ENCODE data around the gene SLC17A9.
"Not testable (repeated sequence)": the region's sequence is repeated elsewhere in the genome, so short reads cannot be mapped to it uniquely, and the experiment has no call there.

Gene SLC17A9

GRCh38 chr20:62956387-62957135 is 4.1 kb downstream of the SLC17A9 start:
- DNase-seq (ENCODE audit: low read depth, low spot score), result no peak

DNA sequence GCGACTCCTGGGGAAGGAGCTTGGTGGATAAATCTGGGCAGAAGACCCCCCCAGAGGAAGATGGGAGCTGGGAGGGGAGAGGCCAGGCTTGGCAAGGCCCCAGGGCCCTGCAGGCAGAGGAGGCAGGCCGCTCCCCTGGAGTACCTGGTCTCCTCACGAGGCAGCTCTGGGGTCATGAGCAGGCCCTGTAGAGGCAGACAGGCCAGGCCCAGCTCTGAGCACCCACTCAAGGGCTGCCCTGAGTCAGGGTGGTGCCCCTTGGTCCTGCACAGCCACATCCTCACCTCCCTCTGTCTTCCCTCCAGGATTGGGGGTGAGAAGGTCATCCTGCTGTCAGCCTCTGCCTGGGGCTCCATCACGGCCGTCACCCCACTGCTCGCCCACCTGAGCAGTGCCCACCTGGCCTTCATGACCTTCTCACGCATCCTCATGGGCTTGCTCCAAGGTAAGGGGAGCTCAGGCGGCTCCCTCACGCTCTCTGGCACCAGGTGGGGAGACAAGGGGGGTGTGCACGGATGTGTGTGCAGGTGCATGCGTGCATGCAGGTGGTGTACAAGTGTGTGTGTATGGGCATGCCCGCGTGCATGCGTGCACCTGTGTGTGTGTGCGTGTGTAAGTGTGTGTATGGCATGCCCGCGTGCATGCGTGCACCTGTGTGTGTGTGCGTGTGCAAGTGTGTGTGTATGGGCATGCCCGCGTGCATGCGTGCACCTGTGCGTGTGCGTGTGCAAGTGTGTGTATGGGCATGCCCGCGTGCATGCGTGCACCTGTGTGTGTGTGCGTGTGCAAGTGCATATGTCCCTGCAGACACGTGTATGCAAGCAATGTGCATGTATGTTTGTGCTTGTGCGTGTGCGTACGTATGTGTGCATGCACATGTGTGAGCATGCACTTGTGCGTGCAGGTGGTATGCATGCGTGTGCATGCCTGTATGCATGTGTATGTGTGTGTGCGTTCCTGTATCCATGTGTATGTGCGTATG is 4.9 kb downstream of the SLC17A9 start:
- no peak for DNase-seq (ENCODE audit: low read depth, low spot score)

DNA sequence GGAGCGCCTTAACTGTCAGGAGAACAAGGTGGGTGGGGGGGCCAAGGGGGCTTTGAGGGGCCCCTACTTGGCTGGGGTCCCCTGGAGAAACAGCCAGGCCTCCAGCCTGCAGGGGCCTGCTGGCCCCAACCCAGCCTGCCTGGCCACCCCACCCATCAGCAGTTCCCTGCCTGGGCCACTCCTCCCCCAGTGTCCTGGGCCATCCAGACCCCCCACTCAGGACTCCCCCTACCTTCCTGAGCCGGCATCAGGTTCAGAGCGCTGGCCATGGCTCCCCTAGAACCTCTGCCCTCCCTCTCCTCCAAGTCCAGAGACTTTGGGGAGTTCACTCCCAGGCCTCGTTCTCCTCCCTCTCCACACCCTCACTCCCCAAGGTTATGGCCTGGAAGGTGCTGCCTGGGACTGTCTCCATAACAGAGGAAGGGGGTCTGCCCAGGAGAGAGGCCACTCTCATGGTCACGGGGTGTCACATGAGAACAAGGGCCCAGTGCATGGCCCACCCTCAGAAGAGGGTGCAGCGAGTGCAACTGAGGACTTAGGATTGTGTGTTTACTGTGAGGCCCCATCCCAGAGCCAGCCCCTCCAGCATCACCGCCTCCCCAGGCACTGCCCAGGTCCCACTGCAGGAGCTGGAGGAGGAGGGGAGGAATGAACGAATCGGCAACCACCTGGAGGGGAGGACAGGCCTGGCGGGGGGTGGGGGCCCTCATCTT is 6.0 kb downstream of the SLC17A9 start:
- DNase-seq (ENCODE audit: low read depth, low spot score), result no peak

DNA sequence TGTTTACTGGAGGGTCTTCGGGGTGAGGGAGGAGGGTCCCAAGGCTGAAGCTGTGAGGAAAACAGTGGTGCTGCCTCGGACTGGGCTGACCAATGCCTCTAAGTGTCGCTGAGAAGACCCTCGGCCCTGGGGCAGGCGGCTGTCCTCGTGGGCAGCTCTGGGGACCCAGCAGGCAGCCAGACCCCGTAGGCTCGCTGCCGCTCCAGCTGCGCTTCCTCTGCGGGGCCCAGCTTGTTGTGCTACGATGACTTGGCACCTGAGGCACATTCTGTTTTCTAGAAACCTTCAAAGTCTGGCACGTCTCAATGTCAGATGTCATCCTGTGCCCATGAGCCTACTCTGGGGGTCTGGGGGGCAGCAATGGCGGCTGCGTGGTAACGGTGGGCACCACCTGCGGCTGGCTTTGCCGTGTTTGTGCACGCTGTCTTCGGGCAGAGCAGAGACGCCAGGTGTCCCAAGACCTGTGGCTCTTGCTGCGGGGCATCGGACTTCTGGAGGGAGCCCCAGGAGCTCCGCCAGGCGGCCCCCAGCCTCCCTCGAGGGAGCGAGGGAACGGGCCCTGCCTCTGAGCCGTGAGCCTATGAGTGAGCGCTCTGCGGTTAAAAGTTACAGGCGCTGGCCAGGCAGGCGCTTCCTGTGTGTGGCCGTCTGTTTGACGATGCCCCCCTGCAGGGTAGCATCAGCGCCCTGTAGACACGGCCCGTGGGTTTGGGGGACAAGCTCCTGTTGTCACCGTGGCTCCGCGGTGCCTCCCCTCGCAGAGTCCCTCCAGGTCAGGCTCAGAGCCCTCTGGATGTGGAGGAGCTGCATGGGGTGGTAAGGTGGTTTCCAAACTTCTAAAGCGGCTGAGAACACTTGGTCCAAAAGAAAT is 6.8 kb downstream of the SLC17A9 start:
- no peak for DNase-seq (ENCODE audit: low read depth, low spot score)

DNA sequence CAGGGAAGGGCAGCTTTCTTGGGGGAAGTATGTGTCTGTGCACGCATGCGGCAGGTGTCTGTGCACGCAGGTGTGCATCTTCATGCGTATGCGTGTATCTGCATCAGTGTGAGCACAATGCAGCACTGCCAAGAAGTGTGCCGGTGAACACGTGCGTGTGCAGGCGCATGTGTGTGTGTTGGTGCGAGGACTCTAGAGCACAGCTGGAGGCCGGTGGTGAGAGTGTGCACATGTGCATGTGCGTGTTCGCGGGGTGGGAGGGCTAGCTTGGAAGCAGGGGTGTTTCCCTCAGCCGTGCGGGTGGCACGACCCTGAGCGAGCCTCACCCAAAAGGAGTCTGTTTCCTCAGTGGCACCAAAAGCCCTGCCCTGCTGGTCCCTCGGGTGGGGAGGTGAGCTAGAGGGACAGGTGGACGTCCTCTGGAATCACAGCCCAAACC is 7.5 kb downstream of the SLC17A9 start:
- no peak for DNase-seq (ENCODE audit: low read depth, low spot score)

- DNase-seq (ENCODE audit: low read depth, low spot score), result not testable (repeated sequence)
Observed at GRCh38 chr20:62960446-62961309, 8.2 kb downstream of the SLC17A9 start.

DNA sequence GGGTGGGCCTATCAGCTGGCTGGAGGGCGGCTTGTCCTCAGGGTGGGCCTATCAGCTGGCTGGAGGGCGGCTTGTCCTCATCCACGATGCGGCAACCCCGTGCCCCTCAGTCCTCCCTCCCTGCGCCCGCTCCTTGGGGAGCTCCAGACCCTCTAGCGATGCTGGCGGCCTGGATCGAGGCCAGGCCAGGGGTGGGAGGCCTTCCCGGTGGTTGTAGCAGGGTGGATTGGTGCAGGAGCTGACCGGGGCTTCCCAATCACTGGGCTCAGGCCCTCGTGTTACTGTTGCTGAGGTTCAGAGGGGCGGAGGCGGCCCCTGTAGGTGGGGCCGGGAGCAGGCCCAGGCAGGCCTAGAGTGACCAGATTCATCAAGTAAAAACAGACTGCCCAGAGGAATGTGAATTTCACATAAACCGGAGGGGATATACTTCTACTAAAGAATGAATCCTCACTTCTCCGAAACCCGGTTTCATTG is 8.8 kb downstream of the SLC17A9 start:
- DNase-seq (ENCODE audit: low read depth, low spot score), result no peak

DNA sequence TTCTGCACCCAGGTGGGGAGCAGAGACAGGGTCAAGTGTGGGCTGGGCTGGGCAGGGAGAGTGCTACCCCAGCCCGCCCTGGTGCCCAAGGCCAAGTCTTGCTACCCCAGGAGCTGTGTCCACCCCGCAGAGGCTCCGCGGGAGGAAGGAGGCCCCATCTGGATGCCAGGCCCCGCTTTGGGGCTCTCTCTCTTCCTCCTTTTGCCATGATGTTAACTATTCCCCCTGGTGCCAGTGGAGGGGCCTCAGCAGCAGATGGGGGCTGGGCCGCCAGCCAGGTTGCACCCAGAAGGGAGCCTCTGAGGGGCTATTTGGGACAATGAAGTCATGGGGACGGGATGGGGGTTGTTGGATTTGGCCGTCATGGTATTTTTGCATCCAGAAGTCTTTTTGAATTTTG is 9.3 kb downstream of the SLC17A9 start:
- no peak for DNase-seq (ENCODE audit: low read depth, low spot score)

GRCh38 chr20:62962221-62962879 is 9.8 kb downstream of the SLC17A9 start:
- no peak for DNase-seq (ENCODE audit: low read depth, low spot score)

- no peak for DNase-seq (ENCODE audit: low read depth, low spot score)
Observed at GRCh38 chr20:62962891-62963613, 10.5 kb downstream of the SLC17A9 start.

- no peak for DNase-seq (ENCODE audit: low read depth, low spot score)
Observed at GRCh38 chr20:62963614-62964397, 11.3 kb downstream of the SLC17A9 start.

GRCh38 chr20:62964700-62965099 is 12.2 kb downstream of the SLC17A9 start:
- no peak for DNase-seq (ENCODE audit: low read depth, low spot score)

DNA sequence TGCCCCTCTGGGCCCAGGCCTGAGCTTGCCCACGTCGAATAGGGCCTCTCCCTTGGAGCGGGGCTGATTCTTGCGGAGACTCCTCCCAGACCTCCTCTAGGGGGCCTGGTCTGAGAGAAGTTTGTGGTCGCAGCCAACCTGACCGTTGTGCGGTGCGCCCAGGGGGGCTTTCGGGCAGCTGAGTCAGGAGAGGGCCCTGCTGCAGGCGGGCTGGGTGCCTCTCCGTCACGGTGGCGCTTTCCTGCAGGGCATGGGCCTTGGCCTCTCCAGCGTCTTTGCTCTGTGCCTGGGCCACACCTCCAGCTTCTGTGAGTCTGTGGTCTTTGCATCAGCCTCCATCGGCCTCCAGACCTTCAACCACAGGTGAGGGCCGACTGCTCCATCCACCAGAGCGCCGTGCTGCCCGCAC is 12.9 kb downstream of the SLC17A9 start:
- no peak for DNase-seq (ENCODE audit: low read depth, low spot score)

GRCh38 chr20:62966212-62967148 is 14.0 kb downstream of the SLC17A9 start:
- DNase-seq (ENCODE audit: low read depth, low spot score), result no peak

- no peak for DNase-seq (ENCODE audit: low read depth, low spot score)
Observed at GRCh38 chr20:62967149-62967501, 14.6 kb downstream of the SLC17A9 start.

DNA sequence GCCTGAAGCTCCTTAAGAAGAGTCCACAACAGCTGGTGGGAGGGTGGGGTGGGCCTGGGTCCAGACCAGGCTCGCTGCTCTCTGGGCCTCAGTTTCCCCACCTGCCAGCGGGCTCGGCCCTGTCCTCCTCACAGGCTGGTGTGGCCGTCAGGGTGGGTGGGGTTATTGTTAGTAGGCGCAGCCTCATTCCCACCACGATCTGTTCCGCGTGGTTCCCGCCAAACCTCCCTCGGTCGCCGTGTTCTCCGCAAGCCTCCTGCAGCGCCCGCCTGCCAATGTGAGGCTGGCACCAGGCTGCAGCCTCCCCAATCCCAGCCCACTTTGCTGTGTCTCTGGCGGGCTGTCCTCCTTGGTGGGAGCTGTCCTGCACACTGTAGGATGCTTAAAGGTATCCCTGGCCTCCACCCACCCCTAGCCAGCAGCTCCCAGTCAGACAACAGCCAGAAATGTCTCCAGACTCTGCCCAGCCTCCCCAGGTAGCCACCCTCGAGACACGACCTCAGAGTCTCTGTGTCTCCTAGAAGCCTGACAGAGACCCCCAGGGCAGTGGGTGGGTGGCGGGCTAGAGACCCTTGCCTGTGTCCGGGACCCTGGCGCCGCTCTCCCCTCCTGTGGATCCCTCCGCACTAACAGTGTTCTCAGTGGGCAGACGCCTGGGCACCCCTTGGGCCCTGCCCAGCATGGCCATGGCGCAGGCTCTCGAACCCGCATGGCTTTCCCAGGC is 15.3 kb downstream of the SLC17A9 start:
- no peak for DNase-seq (ENCODE audit: low read depth, low spot score)

All from activated naive CD8-positive, alpha-beta T cell treated with anti-CD3 and anti-CD28 coated beads, Interleukin-2, amount 50 U/mL, for 16 hours (primary cell).